Measurements from ENCODE around the gene DALRD3. TPM values are rescaled to one million over a fixed set of nuclear protein-coding genes. Genes with fewer than 3 reads are reported as not detected.

The DALRD3 gene
- total RNA-seq, 4 donors from 2014 or later = 35.7 to 48.6 (median 43.8) TPM

DNA sequence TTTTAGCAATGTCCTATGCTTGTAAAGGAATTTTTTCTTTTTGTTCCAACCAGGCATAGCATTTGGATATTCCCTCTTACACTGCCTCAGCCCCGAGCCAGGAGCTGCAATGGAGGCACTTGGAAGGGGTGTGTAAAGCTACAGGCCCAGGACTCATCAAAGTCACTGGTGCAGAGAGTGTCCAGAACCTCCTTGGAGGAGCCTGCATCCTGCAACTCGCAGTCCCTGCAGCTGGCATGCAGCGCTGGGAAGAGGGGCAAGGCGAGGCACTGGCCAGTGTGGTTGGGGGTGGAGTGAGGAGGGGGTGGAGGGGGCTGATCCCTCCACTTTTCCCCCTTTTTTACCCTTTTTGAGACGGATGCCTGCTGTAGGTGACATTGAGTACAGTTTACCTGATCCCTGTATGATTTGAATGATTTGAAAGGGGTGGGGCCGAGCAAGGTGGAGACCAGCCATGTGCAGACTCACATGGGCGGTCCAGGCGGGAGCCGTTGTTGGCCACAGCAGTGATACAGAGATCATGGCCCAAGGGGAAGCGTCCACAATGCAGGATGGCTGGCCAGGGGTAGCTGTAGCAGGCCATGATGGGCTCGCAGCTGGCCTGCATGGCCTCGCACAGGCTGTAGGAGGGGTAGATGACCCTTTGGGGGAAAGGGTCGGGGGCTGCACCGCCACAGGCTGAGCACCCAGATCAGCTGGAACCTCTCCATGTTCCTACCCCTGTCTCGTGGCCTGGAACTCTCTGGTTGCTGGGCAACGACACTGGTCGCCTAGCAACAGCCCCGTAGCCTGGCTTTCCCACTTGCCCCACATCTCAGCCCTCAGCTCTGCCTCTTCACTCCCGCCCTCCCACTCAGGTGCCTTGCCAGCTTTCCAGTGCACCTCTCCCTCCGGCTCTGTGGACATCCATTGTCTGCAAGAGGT, 20.4 kb downstream of the DALRD3 start:
- Histone ChIP-seq H3K9me3 (no peaks in the 10 kb centered on the region), H3K4me3 (no peak overlapping the region), H3K27ac (peak overlapping the region in 2 of 4 donors; percentile 15 to 43), H3K27me3 (no peaks in the 10 kb centered on the region), H3K36me3 (peaks cover 0 to 70% (median 5%) of the 10 kb centered on the region in 3 donors), H3K4me1 (peaks cover 0 to 6% (median 0%) of the 10 kb centered on the region in 4 donors)
- 61 to 68% methylated on average over 18 to 20 of the region's 20 CpGs for WGBS, 2 donors
- TF ChIP-seq POLR2A (IDR thresholded peaks at IDR 0.05) (no peak), EP300 (IDR thresholded peaks at IDR 0.05) (no peak)
- TF ChIP-seq, protein P1, sequence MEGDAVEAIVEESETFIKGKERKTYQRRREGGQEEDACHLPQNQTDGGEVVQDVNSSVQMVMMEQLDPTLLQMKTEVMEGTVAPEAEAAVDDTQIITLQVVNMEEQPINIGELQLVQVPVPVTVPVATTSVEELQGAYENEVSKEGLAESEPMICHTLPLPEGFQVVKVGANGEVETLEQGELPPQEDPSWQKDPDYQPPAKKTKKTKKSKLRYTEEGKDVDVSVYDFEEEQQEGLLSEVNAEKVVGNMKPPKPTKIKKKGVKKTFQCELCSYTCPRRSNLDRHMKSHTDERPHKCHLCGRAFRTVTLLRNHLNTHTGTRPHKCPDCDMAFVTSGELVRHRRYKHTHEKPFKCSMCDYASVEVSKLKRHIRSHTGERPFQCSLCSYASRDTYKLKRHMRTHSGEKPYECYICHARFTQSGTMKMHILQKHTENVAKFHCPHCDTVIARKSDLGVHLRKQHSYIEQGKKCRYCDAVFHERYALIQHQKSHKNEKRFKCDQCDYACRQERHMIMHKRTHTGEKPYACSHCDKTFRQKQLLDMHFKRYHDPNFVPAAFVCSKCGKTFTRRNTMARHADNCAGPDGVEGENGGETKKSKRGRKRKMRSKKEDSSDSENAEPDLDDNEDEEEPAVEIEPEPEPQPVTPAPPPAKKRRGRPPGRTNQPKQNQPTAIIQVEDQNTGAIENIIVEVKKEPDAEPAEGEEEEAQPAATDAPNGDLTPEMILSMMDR (IDR thresholded peaks at IDR 0.05) = no peak
- no peak for DNase-seq (ENCODE audit: low spot score in 2 of 2)

DNA sequence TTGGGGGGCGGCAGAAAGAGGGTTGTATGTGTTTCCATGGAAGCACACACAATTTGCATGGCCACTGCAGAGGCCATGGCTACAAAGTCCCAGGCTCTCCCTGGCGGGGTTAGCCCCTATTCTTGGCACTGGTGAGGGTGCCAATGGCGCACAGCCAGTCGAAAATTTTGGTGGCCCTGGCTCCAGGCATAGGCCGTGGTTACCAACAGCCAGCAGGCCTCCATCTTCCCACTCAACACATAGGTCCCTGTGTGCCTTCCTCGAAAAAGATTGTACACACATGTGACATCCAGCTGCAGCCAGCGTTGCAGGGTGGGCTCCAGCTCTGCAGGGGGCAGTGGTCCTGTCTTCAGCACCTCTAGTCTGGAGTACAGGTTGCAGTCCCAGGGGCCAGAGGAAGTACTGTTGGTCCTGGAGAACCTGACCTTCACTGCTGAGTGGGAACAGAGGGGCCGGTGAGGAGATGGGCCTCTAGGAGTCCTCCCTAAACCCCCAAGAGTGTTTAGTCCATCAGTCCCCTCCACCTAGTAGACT, 21.2 kb downstream of the DALRD3 start:
- no peak overlapping the region for H3K4me3 ChIP-seq
- H3K27ac ChIP-seq = no peak overlapping the region
- TF ChIP-seq, protein P1 (IDR thresholded peaks at IDR 0.05) = no peak
- TF ChIP-seq EP300 (IDR thresholded peaks at IDR 0.05) (no peak), POLR2A (IDR thresholded peaks at IDR 0.05) (no peak)
- 81 to 86% methylated on average over 7 of the region's 8 CpGs for WGBS, 2 donors
- H3K4me1 ChIP-seq = peaks cover 0 to 12% (median 0%) of the 10 kb centered on the region in 4 donors
- H3K9me3 ChIP-seq = no peaks in the 10 kb centered on the region
- DNase-seq (ENCODE audit: low spot score in 2 of 2) = no peak
- H3K27me3 ChIP-seq = no peaks in the 10 kb centered on the region
- H3K36me3 ChIP-seq = peaks cover 0 to 62% (median 5%) of the 10 kb centered on the region in 3 donors

DNA sequence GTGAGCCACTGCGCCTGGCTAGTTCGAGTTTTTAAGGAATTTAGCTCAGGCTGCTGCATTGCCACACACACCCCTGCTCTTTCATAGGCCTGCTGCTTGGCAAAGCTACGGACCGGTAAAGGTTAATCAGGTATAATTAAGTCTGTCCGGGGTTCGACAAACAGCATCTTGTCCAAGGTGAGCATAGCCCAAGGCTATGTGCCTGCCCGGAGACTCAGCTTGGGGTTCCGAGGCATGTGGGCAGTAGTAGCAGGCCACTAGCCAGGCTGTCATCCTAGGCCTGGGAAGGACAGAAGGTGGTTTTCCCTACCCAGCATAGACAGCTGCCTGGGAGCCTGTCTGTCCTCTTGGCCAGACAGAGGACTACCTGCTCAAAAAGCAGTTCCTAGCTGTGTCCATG, 21.7 kb downstream of the DALRD3 start:
- no peaks in the 10 kb centered on the region for H3K27me3 ChIP-seq
- H3K4me3 ChIP-seq = no peak overlapping the region
- 93 to 96% methylated on average over 8 of the region's 8 CpGs for WGBS, 2 donors
- no peak for DNase-seq (ENCODE audit: low spot score in 2 of 2)
- TF ChIP-seq, protein P1 (IDR thresholded peaks at IDR 0.05) = no peak
- TF ChIP-seq POLR2A (IDR thresholded peaks at IDR 0.05) (no peak), EP300 (IDR thresholded peaks at IDR 0.05) (no peak)
- peaks cover 0 to 17% (median 2%) of the 10 kb centered on the region in 4 donors for H3K4me1 ChIP-seq
- no peaks in the 10 kb centered on the region for H3K9me3 ChIP-seq
- no peak overlapping the region for H3K27ac ChIP-seq
- peaks cover 0 to 57% (median 5%) of the 10 kb centered on the region in 3 donors for H3K36me3 ChIP-seq

DNA sequence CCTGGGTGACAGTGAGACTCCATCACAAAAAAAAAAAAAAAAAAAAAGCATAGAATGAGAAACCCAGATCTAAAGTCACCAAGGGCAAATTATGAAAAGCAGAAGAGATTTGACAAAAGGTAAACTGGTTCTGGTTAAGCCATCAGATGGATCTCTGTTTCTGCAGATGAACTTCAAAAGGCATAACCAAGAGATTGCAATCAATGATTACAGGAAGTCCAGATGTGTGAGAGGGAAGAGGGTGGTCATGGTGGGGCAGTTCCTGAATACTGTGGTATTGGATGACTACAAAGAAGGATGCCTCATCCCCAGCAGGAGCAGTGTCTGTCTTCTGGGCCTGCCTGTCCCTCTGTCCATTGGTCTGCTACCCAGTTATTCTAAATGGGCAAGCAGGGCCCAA, 24.5 kb downstream of the DALRD3 start:
- peaks cover 0 to 44% (median 5%) of the 10 kb centered on the region in 3 donors for H3K36me3 ChIP-seq
- TF ChIP-seq EP300 (IDR thresholded peaks at IDR 0.05) (no peak), POLR2A (IDR thresholded peaks at IDR 0.05) (no peak)
- TF ChIP-seq, protein P1 (IDR thresholded peaks at IDR 0.05) = no peak
- no peaks in the 10 kb centered on the region for H3K9me3 ChIP-seq
- no peak for DNase-seq (ENCODE audit: low spot score in 2 of 2)
- H3K4me3 ChIP-seq = no peak overlapping the region
- H3K4me1 ChIP-seq = peaks cover 4 to 33% (median 15%) of the 10 kb centered on the region in 4 donors
- H3K27ac ChIP-seq = no peak overlapping the region
- no peaks in the 10 kb centered on the region for H3K27me3 ChIP-seq
